Stimulated activated CD8-positive, alpha-beta memory T cell treated with anti-CD3 and anti-CD28 coated beads, Interleukin-12 subunit alpha, Interleukin-12 subunit beta, amount 100 ng/mL, for 1 hour (primary cell): ENCODE results near the gene STUB1.

ENCODE experiments used
- DNase-seq: peaks from one replicate; pipeline ENCODE4 v3.0.0-alpha.2; 2020; ENCODE audit warnings: low read depth

Gene STUB1

DNA sequence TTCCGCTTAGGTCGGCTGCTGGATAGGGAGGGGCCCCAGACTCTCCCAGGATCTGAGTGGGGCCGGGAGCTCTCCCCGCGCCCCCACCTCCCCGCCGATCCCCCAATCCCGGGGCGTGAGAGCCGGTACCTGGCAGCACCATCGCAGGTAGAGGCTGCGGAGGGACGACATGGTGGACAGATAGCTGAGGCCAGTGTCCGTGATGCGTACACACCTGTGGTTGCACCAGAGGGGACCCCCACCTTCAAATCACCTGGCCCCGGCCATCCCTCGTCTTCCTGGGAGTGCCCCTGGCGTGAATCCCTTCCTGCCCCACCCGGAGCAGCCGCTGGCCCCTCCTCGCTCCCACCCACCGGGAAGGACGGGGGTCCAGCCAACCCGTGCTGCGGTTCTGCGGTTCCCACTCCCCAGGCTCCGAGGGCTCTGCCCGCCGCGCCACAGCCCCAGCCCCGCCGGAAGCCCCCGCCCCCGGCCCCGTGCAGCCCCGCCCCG, 14.7 kb downstream of the STUB1 start:
- DNase-seq = no peak

DNA sequence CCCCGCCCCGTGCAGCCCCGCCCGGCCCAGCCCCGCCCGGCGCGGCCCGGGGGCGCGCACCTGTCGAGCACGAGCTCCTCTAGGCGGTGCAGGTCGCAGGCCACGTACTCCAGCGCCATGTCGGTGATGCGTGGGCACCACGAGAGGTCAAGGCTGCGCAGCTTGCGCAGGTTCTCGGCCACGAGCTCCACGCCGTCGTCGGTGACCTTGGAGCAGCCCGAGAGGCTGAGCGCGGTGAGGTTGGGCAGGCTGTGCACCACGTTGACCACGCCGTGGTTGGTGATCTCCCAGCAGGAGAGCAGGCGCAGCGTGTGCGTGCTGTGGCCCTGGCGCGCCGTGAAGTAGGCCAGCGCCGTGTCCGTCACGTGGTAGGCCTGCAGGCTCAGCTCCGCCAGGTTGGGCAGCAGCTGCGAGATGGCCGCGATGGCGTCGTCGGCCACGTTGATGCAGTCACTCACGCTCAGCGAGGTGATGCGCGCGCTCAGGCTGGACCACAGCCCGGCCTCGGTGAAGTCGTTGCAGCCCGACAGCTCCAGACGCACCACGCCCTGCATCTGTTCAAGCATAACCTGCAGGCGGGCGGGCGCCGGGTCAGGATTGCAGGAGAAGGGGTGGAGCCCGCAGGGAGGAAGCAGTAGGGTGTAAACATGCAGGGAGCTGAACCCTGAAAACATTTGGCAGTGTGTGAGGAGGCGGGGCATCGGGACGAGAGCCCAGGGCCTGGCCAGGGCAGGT, 15.3 kb downstream of the STUB1 start:
- peak; percentile 38 for DNase-seq

DNA sequence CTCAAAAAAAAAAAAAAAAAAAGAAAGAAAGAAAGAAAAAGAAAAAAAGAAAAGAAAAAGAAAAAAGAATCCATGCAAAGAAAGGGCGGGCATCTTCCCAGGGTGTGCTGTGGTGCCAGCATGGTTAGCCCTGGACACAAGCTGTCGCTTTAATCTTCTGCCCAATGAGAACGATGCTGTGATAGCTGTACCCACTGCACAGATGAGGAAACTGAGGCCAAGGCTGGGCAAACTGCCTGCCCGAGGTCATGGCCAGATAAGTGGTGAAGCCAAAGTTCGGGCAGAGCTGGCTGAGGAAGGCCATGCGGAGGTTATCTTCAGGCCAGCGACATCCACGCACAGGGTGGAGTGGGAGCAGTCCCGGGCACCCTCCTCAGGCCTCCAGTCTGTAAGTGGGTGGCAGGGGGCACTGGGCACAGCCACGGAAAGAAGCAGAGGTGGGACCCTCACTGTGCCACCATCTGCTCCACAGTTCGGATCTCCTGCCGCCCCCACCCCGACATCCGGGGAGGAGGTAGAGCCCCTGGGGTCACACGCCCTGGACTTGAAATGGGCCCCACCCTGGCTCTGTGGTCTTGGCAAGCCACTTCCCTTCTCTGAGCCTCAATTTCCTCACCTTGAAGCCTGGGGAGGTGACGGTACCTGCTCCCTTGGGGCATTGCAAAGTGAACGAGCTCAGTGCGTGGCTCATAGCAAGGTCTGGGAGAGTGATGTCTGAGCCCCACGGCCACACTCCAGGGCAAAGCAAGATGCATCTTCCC, 18.9 kb downstream of the STUB1 start:
- DNase-seq = no peak

DNA sequence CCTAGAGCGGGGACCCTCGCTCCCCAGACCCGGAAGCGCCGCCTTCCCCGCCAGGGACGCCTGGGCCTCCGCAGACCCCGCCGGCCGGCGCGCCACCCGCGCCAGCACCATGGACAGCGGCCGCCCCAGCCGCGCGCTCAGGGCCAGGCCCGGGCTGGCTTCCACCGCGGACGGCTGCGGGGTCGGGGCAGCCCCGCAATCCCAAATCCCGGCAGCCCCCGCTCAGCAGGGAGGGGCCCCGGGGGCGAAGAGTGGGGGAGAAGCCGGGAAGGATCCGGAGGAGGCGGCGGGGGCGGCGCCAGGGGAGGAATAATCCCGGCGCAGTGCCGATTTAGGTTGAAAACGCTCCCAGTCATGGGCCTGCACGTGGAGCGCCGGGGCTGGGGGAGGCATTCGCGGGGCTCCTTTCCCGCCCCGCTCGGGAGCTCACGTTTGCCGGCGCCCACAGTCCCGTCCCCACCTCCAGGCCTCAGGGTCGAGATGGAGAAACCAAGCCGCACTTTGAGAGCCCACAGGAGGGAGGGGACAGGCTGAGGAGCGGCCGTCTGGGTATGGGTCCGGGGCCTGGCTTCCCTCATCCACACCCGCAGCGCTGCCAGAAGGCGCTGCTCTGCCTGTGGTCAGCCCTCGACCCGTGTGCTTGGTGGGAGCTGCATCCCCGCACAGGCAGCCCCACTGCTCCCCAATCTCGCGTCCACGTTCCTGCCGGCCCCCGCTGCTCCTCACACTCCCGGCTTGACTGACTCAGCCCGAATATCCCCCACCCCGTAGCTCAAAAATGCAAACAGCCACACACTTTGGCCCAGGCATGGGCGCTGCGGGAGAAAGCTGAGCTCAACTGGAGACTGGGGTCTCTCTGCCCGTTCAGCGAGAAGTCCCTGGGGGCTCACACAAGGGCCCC, 20.7 kb downstream of the STUB1 start:
- no peak for DNase-seq

DNA sequence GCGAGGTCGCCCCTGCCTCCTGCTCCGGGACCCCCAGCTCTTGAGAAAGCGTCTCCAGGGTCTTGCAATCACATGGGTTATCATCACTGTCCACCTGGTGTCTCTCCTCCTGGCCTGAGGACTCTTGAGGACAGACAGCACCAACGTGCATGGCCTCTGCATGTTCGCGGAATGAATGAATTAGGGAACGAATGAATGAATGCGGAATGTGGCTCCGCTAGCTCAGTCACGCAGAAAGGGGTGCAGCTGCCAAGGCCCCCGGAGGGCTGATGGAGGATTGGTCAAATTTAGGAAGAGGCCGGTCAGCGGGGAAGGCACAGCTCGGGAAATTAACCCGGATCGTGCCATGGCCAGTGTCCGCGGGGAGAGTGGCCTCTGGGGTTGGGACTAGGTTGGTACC, 22.1 kb downstream of the STUB1 start:
- DNase-seq = no peak

DNA sequence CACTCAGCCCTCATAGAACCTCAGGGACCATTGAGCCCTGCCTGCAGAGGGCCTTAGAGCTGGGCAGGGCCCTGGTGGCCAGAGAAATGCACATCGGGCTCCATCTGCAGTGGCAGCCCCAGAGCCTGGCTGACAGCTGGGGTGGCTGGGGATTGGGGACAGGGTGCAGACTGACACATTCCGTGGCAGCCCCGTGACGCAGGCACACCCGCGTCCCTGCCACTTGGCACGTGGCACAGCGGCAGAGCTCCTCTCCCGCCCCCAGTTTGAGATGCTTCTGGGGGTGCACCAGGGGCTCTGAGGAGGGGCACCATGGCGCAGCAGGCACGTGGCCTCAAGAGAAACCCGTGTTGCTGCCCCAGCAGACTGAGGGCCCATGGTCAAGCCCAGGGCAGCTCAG, 23.2 kb downstream of the STUB1 start:
- DNase-seq = no peak

DNA sequence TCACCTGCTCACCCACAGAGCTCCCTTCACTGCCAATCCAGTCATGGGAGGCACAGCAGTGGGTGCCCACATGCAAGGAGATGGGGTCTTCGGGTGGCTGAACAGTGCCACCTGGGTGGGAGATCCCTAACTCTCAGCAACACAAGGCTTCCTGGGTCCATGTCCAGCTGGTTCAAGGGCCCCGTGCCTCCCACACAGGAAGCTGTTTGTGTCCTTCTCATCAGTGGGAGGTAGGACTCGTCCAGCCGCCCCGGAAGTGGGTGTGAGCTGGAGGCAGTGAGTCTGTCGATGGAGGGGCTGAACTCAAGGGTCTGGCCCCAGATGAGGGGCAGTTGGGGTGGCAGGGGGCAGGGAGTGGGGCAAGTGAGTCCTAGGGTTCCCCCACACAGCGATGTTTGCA, 23.8 kb downstream of the STUB1 start:
- no peak for DNase-seq

DNA sequence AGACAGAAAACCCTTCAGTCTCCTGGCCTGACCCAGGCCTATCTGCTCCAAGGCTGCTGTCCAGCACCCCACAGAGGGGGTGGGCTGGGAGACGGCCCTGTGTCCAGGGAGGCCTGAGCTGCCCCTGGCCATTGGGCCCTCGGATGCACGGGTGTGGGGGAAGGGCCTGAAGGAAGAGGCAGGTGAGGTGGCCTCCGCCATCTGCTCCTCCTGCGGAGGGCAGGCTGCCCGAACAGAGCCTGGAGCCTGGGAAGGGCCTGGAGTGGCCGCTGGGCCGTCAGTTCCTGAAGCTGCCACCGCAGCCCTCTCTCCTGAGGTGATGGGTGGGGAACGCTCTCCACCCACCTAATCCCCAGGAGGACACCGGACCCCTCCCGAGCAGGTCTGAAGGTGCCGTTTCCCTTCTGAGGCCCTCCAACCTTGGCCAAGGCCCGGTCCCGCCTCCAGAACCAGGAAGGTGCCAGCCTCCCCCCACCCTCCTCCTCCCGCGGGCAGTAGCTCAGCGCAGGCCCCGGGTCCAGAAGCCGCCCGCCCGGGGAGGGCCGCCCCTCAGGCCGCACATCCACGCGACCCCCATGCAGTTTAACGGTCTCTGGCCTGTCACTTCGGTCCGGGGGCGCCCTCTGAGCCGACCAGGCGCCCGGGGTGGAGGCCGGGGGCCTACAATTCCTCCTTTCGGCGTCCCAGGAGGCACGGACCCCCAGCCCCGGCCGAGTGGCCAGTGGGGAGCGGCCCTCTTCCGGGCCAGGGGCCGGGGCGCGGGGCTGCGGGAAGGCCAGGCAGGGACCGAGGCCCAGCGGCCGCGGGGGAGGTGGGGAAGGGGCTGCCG, 24.6 kb downstream of the STUB1 start:
- DNase-seq = no peak

DNA sequence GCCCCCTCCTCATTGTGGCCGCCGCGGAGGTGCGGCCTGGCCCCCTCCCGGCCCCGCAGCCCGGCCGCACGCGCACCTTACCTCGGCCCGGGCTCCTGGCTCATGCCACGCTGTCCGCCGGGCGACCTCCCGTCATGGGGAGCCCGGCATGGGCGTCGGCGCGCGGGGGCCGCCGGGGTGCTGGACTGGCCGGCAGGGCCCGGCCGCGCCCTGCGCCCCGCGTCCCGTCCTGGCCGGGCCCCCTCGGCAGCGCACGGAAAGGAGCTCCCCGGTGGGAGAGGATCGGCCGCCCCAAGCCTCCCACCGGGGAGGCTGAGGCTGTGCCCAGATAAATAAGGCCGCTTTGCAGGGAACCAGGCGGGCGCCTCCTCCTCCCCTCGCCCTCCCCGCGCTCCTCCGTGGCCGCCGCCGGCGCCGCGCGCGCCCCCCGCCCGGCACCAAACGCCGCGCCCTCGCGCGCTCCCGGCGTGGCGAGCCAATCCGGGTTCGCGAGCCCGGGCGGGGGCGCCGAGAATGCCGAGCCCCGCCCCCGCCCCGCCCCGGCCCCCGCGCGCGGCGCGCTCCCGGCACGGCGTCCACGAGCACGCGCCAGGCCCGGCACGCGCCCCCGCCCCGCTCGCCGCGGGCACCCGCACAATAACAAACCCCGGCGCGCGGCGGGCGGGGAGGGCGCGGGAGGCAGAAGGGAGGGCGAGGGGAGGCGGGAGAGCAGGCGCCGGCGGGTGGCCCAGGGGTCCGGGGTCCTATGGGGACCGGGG, 25.4 kb downstream of the STUB1 start, which contains the start of gene FBXL16:
FBXL16 (minus strand) TSS at position 371 of the 758 bp plus-strand sequence. CDS start 8,396 bp downstream, outside the sequence.
- DNase-seq = no peak

DNA sequence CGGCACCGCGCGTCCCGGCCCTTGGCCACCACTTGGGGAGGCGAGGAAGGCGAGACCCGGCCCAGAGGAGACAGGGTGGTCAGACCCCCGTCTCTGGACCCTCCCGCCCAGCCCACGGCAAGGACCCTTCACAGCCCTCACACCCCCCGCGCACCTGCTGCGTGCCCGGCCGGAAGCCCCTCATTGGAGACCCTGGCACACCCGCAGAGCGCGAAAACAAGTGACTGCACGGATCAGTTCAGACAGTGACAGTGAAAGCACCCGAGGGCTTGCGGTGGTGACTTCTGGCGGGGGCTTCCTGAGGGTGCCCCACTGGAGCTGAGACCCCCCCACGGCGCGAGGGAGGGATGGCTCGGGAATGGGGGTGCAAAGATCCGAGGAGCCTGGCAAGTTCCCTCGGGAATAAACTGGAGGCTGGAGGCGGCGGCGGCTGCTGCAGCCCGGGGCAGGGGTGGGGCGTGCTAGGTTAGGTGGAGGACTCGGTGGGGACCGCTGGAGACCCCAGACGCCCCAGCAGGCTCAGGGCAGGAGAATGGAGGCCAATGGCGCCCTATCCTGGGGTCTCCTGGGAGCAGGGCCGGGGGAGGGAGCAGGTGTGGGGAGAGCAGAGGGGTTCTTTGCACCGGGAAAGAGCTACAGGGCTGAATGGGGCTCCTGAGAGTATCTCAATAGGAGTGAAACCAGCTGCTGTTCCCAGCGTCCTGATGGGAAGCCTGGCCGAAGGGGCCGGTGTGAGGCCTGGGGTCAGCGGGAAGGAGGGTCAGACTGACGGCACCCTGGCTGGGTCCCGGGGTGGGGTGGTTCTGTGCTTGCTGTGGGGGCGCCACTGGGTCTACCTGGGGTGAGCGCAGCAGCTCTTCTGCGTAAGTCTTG, 26.2 kb downstream of the STUB1 start:
- DNase-seq = no peak

DNA sequence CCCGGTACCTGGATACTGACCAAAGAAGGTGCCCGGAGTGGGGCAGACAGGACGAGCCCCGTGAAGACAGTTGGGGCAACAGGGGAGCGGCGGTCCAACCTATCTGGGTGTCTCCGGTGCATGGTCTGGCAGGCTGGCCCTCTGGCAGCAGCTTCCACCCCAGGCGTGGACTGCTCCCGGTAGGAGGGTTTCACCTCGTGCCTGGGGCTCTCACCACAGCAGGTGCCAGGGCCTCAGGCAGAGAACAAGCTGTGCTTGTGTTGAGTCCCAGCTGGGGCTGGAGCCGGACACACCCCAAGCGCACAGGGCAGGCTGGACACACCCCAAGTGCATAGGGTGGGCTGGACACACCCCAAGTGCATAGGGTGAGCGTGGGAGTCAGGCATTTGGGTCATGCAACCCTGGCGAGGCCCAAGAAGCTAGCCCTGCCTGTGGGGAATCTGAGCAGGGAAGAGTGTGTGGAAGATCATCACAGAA, 26.9 kb downstream of the STUB1 start:
- no peak for DNase-seq

DNA sequence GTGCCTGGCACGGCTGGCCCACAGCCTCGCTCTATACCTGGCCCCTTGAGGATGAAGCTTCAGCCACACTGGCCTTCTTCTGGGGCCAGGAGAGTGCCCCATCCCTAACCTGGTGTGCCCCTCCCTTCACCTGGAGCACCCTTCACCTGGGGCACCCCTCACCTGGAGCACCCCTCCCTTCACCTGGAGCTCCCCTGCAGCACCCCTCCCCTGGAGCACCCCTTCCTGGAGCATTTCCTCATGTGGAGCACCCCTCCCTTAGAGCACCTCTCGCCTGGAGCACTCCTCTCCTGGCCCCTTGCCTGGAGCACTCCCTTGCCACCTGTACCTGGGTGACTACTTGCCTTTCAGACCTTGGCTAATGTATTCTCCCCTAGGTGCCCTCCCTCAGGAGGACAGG, 27.8 kb downstream of the STUB1 start:
- no peak for DNase-seq

DNA sequence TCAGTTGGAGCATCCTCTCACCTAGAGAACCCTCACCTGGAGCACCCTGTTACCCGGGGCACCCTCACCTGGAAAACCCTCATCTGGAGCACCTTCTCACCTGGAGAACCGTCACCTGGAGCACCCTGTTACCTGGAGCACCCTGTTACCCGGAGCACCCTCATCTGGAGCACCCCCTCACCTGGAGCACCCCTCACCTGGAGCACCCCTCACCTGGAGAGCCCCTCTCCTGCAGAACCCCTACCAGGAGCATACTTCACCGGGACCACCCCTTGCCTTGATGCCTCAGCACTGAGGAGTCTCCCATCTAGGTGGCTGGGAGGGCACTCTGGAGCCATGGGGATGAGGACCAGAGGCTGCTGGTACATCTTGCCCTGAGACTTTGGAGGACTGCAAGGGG, 28.7 kb downstream of the STUB1 start:
- DNase-seq = no peak

DNA sequence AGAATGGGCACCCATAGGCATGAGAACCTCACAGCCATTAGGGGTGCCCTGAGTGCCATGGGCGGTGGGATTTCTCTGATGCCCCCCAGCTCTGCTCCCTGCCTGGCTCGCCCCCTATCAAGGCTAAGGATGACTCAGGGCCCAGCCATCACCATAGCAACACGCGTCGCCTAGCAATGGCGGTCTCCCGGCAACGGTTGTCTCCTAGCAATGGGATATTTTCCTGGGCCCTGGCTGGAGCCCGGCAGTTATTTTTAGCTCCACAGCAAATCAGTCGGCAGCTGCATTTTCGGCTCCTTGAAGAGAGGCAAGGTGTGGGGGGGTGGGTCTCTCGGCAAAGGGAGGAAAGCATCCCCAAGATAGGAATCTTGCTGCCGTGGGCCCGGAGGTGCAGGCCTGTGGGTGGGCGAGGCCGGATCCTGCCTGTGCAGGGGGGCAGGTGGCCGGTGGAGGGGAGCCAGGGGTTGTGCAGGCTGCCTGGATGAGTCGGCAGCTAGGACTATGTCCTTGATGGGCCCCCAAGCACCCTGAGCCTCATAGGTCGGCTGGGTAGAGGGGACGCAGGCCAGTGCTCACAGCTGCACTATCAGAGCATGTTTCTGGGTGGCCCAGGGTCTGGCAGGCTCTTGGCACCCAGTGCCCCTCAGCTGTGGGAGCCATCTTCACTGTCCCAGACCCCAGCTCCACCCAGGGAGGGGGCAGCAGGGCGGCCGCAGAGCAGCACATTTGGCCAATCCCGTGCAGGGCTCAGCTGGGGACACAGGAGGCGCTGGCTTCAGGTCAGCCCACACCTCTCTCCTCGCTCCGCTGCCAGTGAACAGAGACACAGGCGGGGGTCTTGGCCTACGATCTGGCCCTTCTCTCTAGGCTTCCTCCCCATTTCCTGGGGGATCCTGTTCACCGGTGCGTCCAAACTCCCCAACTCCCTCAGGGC, 29.6 kb downstream of the STUB1 start:
- no peak for DNase-seq

DNA sequence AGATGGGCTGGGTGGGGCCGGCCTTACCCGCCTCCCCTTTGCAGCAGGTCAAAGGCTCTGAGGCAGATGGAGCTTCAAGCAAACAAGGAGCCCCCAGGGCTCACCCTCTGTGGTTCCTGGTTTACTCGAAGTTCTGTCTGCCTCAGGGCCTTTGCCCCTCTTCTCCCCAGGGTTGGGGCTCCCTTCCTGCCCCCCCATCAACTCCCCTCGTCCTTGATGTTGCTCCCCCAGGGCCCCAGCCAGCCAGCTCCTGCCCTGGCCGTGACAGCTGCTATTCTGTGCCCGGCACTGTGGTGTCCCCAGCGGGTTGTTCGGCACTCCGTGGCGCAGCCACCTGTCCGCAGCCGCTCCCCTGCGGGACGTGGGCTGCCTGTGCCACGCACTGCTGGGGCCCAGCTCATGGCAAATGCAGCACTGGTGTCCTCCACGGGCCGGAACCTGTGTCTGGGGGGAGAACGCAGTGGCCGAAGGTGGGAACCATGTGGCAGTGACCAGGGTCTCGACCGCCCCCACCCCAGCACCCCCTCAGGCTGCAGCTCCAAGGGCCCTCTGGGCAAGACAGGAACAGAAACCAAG, 30.4 kb downstream of the STUB1 start:
- DNase-seq = no peak

DNA sequence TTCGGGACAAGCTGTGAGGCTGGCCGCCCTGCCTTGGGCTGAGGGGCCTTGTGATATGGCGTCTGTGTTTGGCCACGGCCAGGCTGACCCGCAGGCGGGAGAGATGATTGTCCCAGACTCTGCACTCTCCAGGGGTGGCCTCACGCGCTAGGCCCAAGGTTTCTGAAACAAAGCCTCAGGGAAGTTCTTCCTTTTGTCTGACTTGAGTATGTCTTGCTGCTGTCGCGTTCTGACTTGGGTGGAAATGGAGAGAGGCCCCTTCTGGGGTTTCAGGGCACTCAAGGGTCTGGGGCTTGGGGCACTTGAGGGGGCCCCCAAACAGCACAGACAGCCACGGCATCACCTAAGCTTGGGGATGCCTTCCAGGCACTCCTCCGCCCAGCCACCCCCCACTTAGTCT, 30.9 kb downstream of the STUB1 start:
- no peak for DNase-seq

DNA sequence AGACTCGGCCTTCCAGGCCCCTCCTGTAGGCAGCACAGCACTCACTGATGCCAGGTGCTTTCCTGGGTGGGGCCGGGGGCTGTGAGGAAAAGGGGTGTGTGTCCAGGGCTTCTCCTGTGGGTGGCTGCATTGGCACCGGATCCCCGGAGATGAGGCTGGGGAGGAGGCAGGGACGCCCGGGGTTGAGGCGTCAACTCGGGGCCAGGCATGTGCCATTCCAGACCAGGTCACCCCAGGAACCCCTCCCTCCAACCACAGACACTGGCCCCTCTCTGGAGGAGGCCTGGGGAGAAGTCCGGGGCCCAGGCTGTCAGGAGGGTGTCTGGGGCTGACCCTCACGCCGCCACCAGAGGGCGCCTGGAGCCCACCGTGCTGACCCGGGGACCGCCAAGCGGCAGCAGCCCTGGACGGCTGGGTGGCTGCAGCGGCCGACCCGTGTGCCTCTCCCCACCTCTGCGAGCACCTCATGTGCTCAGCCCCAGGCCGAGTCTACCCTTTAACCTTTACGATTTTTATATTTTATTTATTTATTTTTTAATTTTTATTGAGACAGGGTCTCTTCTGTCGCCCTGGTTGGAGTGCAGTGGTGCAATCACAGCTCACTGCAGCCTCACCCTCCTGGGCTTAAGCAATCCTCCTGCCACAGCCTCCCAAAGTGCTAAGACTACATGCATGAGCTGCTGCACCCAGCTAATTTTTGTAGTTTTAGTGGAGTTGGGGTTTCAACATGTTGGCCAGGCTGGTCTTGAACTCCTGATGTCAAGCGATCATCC, 31.5 kb downstream of the STUB1 start:
- DNase-seq = peak; percentile 64
